HG03432 (cell line): ENCODE measurements around the gene NYNRIN.
"Not testable (repeated sequence)": the region's sequence is repeated elsewhere in the genome, so short reads cannot be mapped to it uniquely, and the experiment has no call there.

Experiments used
- ATAC-seq: cut with Tn5 transposase; IDR thresholded peaks from one replicate; pipeline ENCODE4 v1.9.1; 2021; ENCODE audit warnings: mild to moderate bottlenecking, moderate library complexity; ENCODE audit not compliant: unreplicated experiment

NYNRIN gene

DNA sequence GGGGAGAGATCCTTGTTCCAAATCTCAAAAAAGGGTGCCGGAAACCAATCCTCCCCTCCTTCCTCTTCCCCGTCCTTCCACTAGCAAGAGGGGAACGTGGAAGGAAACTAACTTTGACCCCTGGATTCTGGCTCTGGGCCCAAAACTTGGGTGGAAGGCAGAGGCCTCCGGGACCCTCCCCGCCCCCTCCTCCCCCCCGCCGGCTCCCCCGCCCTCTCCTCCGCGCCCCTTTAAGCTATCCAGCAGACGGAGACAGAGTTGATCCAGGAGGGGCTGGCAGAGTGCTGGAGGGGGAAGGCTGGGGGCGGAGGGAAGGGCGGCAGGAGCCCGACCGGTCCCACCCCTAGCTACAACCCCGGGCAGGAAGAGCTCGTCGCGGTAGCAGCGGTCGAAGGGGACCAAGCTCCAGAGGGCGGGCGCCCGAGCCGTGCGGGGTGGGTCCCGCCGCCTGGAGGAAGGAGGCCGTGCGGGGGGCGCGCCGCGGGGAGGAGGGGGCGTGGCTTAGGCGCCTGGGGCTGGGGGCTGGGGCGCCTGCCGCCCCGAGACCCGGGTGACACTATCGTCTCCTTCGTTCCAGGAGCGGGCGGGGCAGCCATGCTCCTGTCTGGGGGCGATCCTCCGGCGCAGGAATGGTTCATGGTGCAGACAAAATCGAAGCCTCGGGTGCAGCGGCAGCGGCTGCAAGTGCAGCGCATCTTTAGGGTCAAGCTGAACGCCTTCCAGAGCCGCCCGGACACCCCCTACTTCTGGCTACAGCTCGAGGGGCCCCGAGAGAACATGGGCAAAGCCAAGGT, at the start of gene NYNRIN:
TSS of gene NYNRIN (plus strand) at position 351 of the 794 bp plus-strand sequence. CDS start at position 595, 244 bp downstream.
- ATAC-seq: peak; percentile 50

GRCh38 chr14:24349742-24350141, 49.1 kb upstream of the NYNRIN start:
- no peak for ATAC-seq

GRCh38 chr14:24351517-24351916, 47.3 kb upstream of the NYNRIN start:
- no peak for ATAC-seq

- no peak for ATAC-seq
Measured at GRCh38 chr14:24353559-24354481, 45.0 kb upstream of the NYNRIN start.

DNA sequence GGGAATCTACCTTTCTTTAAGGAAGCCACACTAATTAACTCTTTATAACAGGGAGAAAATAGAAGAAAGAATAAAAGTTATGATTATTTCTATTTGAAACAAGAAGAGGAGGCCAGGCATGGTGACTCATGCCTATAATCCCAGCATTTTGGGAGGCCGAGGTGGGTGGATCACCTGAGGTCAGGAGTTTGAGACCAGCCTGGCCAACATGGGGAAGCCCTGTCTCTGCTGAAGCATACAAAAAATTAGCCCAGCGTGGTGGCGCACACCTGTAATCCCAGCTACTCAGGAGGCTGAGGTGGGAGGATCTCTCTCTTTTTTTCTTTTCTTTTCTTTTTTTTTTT, 44.3 kb upstream of the NYNRIN start:
- ATAC-seq: not testable (repeated sequence)

DNA sequence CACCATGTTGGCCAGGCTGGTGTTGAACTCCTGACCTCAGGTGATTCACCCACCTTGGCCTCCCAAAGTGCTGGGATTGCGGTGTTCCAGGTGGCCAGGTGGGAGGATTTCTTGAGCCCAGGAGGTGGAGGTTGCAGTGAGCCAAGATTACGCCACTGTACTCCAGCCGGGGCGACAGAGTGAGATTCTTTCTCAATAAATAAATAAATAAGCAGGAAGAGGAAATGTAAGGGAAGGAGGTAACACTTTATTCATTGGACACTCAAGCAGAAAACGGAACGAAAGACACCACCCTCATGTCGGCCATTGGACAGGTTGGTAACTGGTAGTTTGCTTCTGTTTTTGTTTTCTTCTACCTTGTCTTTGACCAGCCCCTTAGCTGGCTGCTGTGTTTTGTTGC, 43.8 kb upstream of the NYNRIN start:
- no peak for ATAC-seq

DNA sequence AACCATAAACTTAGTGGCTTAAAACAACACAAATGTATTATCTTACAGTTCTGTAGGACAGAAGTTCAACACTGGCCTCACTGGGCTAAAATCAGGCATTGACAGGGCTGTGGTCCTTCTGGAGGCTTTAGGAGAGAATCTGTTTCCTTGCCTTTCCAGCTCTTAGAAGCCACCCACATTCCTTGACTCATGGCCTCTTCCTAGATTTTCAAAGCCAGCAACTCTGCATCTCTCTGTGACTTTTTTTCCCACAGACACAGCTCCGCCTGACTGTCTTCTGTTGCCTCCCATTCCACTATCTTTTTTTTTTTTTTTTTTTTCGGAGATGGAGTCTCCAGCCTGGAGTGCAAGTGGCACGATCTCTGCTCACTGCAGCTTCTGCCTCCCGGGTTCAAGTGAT, 42.6 kb upstream of the NYNRIN start:
- ATAC-seq: no peak

DNA sequence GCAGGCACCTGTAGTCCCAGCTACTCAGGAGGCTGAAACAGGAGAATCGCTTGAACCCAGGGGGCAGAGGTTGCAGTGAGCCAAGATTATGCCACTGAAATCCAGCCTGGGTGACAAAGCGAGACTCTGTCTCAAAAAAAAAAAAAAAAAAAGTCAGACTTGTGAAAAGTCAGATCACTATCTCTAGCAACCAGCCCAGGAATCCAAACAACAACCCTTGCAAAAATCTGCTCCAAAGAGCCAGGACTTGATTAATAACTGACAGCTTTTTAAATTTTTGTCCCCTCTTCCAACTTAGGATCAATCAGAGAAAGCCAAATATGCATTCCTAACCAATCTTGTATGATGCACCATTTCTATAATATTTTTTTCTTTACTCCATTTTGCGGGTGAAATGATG, 38.5 kb upstream of the NYNRIN start:
- ATAC-seq: no peak

- ATAC-seq: no peak
Measured at GRCh38 chr14:24361326-24361725, 37.5 kb upstream of the NYNRIN start.

DNA sequence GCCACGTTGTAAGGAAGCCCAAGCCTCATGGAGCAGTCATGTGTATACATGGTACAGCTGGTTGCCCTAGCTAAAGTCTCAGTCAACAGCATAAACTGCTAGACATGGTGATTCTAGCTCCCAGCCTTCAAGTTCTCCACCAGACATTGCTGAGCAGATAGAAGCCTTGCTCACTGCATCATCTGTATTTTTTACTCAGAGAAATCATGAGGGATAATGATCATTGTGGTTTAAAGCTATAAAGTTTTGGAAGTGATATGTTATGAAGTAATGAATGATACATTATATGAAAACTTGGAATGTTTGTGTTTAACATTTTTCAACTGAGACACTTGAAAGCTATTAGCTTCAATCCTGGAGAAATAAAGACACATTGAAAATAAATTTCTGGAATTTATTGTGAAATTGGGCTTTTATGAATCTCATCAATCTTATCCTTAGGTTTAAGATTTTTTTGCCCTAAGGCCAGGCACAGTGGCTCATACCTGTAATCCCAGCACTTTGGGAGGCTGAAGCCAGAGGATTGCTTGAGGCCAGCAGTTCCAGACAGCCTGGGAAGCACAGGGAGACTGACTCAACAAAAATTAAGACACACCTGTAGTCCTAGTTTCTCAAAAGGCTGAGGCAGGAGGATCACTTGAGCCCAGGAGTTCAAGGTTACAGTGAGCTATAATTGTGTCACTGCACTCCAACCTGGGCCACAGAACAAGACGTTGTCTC, 36.4 kb upstream of the NYNRIN start:
- ATAC-seq: no peak

DNA sequence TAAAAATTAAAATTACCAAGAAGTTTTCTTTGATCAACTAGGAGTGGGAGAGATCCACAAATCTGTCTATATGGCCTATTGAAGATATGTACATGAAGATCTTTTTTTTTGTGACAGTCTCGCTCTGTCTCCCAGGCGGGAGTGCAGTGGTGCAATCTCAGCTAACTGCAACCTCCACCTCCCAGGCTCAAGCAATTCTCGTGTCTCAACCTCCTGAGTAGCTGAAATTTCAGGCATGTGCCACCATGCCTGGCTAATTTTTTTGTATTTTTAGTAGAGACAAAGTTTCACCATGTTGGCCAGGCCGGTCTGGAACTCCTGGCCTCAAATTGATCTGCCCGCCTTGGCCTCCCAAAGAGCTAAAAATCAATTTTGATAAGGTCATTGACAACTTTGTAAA, 35.4 kb upstream of the NYNRIN start:
- ATAC-seq: no peak

DNA sequence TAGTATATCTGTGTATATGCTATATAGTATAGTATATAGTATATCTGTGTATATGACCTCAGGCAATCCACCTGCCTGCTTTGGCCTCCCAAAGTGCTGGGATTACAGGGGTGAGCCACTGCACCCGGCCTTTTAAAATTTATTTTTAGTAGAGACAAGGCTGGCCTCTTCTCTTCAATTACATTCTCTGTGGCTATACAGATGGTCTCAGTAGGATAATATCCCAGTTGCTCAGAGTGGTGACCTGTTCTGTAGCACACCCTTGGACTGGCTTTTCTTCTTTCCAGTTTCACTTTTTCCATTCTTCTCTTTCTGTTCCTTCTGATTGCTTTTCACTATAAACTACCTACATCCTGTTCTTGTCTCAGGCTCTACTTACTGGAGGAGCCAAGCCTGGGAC, 34.0 kb upstream of the NYNRIN start:
- ATAC-seq: no peak

GRCh38 chr14:24365600-24366412, 33.0 kb upstream of the NYNRIN start:
- ATAC-seq: peak; percentile 33

DNA sequence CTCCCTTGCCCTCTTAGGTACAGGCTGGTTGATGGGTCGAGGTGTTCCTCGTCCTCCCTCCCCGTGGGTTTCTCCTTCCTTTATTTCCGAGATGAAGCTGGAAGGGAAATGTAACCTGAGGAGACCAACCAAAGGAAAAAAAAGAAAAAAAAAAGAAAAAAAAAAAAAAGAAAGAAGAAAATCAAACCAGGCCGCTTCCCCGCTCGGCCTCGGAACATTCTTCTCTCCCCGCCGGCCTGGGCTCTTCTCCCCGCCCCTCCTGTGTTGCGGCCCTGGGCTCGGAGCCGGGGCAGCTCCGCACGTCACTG, 32.4 kb upstream of the NYNRIN start:
- no peak for ATAC-seq

GRCh38 chr14:24366721-24367513, 31.9 kb upstream of the NYNRIN start:
- ATAC-seq: peak; percentile 69

DNA sequence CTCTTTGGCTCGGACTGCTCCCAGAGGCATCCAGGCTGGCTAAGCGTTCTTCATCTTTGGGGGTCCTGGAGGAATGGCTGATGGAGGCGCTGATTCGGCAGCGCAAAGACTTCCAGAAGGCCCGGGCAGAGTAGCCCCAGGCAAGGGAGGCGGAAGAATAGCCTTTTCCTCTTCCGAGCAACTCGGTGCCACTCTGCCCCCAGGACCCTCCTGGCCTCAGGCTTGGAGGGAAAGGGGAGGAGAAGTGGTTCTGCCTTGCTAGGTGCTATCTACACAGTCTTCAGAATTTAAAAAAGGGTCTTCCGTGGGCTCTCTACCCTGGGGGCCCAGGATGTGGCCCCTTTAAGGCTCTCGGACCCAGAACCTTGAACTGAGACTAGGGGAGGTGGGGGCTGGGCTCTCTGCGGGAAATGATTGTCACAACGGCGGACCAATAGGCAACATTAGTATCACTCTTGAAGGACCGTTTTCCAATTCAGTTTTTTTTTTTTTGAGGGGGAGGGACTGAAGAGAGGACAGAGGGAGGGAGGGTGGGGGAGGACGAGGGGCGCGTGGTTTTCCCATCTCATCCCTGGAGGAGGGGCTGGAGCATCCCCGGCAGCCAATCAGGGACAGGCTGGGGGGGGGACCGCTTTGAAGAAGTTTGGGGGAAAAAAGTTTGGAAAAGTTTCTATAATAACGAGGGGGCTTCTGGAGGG, 31.1 kb upstream of the NYNRIN start, which contains the start of gene NFATC4:
TSS of gene NFATC4 (plus strand) at position 671 of the 698 bp plus-strand sequence. CDS start 157 bp downstream, outside the sequence.
- peak; percentile 28 for ATAC-seq

DNA sequence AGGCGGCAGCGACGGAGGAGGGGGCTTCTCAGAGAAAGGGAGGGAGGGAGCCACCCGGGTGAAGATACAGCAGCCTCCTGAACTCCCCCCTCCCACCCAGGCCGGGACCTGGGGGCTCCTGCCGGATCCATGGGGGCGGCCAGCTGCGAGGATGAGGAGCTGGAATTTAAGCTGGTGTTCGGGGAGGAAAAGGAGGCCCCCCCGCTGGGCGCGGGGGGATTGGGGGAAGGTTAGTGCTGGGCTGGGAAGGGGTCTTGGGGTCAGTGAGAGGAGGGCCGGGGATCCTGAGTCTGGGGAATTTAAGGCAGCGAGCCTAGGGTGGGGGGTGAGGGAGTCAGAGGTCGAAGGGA, 30.6 kb upstream of the NYNRIN start:
- no peak for ATAC-seq

GRCh38 chr14:24368562-24369252, 30.1 kb upstream of the NYNRIN start:
- ATAC-seq: no peak

GRCh38 chr14:24369463-24369862, 29.3 kb upstream of the NYNRIN start:
- ATAC-seq: no peak
